NCI-H510A treated with DMSO at 0.1 percent for 48 hours (cell line): Measurements from ENCODE around the gene KBTBD7.
"Not testable (repeated sequence)": the region's sequence is repeated elsewhere in the genome, so short reads cannot be mapped to it uniquely, and the experiment has no call there.

ENCODE experiments used
- DNase-seq: peaks from one replicate; lab custom pipeline; 2025; lab: John Stamatoyannopoulos, UW

KBTBD7 gene

DNA sequence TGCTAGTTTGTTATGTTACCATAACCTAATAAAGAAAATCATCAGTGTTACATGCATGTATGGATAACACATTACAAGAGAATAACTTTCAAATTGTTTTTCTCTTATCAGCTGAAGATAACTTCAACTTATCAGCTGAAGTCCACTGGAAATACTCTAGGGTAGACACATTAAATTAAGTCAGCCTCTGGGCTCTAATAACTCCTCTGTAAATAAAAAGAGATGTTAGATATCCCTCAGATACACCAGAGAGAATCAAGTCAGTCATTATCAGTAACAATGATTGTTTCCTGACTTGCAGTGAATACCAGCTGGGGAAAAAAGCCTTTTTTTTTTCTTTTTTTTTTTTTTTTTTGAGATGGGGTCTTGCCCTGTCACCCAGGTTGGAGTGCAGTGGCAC is 1.6 kb upstream of the KBTBD7 start:
- DNase-seq = no peak

- no peak for DNase-seq
Measured at GRCh38 chr13:41193469-41193868, 900 bp downstream of the KBTBD7 start.

- DNase-seq = no peak
Measured at GRCh38 chr13:41188584-41188983, 5.8 kb downstream of the KBTBD7 start.

DNA sequence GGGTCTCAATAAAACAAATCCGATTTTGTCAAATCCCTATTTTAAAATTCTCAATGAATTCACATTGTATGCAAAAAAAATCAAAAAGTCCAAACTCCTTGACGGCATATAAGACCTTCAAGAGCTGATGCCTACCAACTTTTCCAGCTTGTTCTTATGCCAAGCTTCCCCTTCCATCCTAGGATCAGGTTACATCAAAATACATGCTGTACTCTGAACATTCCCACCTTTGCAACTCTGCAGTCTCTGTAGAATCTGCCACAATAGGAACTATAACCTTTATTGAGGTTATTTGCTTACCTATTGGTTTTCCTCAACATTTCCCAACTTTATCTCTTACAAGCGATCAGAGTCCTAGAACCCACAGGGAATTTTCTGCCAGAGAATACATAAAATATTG is 7.9 kb downstream of the KBTBD7 start:
- no peak for DNase-seq

GRCh38 chr13:41182231-41182630 is 12.1 kb downstream of the KBTBD7 start:
- no peak for DNase-seq

- no peak for DNase-seq
Measured at GRCh38 chr13:41179593-41180250, 14.6 kb downstream of the KBTBD7 start.

DNA sequence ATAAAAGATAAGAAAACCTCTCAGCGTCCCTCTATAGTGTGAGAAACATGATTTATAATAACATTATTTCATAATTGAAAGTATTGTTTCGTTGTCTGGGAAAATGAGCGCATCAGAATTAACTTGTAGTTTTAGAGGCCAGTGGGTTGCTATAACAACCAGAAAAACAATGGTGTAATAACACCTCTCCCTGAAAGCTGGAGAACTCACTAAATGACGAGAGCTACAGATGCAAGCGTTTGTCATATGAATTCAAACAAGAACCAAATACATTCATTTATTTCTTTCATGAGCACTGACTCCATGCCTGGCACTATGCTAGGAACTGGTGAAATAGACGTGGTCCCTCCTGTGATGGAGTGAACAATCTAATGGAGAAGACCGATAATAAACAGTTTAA is 16.3 kb downstream of the KBTBD7 start:
- DNase-seq = no peak

DNA sequence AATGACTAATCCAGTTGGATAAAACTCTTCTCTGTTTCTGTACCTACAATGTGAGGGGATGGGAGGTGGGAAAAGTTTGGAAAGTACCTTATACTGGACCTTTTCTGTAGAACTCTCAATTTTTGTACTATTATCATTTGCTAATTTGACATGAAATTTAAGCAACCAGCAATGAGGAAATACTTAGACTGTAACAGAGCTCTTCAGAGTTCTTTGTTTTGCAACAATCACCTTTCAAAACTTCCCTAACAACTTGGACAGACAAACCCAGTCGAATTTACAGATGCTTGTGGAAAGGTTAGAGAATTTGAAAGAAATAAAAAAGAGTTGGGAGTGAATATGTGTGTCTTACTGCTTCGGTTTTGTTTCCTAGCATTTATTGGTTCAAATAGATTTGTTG is 16.8 kb downstream of the KBTBD7 start:
- DNase-seq = no peak

DNA sequence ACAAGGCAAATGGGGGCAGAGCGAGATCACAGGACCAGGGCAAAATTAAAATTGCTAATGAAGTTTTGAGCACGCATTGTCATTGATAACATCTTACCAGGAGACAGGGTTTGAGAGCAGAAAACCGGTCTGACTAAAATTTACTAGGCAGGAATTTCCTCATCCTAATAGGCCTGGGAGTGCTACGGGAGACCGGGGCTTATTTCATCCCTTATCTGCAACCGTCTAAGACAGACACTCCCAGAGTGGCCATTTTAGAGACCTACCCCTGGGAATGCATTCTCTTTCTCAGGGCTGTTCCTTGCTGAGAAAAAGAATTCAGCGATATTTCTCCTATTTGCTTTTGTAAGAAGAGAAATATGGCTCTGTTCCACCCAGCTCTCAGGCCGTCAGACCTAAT is 18.8 kb downstream of the KBTBD7 start:
- not testable (repeated sequence) for DNase-seq

DNA sequence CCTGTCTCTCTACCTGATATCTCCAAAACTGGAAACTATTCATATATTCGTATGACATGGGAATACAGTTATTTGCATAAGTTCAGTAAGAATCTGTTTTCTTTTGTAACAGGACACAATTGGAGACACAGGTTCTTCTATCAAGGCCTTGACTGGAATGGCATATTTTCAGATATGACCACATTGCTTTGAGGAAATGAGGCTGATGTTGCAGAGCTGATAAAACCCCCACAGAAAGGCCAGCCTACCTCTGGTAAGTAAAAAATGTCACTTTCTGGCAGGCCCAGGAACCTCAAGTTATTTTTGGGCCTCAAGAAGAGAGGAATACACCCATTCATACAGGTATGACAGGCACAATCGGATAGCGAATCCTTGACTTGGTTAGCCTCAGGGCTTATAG is 32.2 kb downstream of the KBTBD7 start:
- no peak for DNase-seq

- no peak for DNase-seq
Measured at GRCh38 chr13:41159174-41159573, 35.2 kb downstream of the KBTBD7 start.

- no peak for DNase-seq
Measured at GRCh38 chr13:41157048-41157717, 37.2 kb downstream of the KBTBD7 start.

- no peak for DNase-seq
Measured at GRCh38 chr13:41156620-41157019, 37.7 kb downstream of the KBTBD7 start.

DNA sequence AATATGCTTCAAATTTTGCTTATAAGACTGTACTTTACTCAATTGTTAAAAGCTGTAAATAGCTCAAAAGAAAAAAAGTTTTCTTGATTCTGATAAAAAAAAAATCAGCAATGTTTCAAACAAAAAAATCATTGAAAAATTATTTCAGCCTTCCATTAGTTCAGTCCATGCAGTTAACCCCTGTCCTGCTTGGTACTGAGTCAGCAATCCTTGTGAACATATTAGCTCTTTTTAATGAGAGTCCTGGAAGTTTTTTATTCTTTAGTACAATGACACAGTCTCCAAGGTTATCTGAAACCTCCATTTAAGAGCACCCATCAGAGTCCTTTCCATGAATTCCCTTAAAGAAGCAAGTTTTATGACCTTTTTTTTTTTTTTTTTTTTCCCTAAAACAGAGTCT is 40.3 kb downstream of the KBTBD7 start:
- DNase-seq = no peak

DNA sequence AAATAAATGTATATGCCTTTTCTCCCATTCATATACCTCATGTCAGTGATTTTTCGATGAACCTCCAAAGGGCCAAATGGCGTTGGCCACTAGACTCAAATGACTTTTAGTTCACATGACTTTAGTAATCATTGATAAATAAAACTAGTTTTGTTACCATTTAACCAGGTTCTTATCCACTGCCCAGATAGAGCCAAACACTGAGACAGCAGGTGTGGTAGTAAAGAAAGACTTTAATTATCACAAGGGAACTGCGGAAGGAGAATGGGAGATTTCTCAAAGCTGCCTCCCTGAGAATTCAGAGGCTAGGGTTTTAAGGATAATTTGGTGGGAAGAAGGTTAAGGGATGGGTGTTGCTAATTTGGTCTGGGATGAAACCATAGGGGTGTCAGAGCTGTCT is 42.4 kb downstream of the KBTBD7 start:
- no peak for DNase-seq

- DNase-seq = no peak
Measured at GRCh38 chr13:41150058-41150457, 44.3 kb downstream of the KBTBD7 start.

DNA sequence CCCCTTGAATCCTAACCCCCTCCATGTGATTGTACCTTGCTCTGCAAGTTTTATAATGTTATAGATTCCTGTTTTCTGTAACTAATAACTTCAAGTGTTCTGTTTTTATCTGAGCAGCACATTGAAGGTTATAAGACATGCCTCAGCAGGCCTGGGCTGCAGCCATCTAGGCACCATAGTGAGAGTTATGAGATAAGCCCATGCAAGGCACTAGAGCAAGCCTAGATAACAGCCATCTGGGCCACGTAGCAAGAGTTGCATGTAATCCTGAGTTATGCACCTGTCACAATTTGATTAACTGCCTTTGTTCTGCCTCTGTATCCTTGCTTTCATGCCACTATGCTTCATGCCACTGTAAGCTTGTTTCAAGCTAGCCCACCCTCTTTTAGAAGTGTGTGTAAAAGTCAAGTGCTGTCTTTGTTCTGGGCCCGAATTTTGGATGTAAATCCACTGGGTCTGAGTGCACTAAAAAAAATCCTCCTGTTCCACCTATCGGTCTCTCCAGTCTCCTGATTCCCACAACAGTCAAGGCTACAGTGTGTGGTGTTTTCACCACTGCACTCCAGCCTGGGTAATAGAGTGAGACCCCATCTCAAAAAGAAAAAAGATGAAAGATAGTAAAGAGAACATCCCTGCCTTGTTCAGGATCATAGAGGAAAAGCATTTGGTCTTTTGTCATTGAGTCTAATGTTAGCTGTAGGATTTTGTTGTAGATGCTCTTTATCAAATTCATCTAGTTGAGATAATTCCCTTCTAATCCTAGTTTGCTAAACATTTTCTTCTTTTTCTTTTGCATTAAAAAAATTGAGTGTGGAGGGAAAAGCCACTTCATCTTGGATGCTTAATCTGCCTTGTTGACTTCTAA is 45.7 kb downstream of the KBTBD7 start:
- DNase-seq = no peak

GRCh38 chr13:41145136-41145908 is 49.0 kb downstream of the KBTBD7 start:
- no peak for DNase-seq

- no peak for DNase-seq
Measured at GRCh38 chr13:41144576-41144975, 49.8 kb downstream of the KBTBD7 start.
